ENCODE measurements around the gene ALOX15. TPM values are rescaled to one million over a fixed set of nuclear protein-coding genes. Genes with fewer than 3 reads are reported as not detected.
A peak's percentile ranks its signal among the peaks of the same experiment; 100 is the strongest.

The ALOX15 gene
- total and polyA plus RNA-seq, 9 of the 15 experiments (the other 6 are each of a cell fraction or from before 2014, with no cell fraction given) = not detected

- ChIA-PET POLR2A (interaction anchor here (0.6 to 1.8 kb wide), 3 partner anchors 9 to 24 kb away, joined by 3 to 4 read pairs (median 4); no protein-coding TSS in a partner anchor), CTCF (ENCODE audit: low intra/inter-chr PET ratio) (no interaction called here)
- WGBS (ENCODE audit: insufficient coverage, low coverage, missing lambda C conversion rate) = 5% methylated on average over 2 of the region's 2 CpGs
- Histone ChIP-seq H3K27me3 (ENCODE audit: control insufficient read depth in 2 of 2, insufficient read depth in 2 of 2, low read length in 2 of 2) (no peaks in the 10 kb centered on the region), H2AFZ (ENCODE audit: low read depth, low read length) (peak overlapping the region; percentile 65; the same call in 1 of the 2 replicates), H3K9me1 (ENCODE audit: control insufficient read depth, insufficient read depth, low read length) (no peaks in the 10 kb centered on the region), H3K79me2 (ENCODE audit: control insufficient read depth, insufficient read depth, low read length) (no peaks in the 10 kb centered on the region), H3K4me3 (no peak overlapping the region), H3K27ac (ENCODE audit: extremely low read depth, low read depth, low read length) (peak overlapping the region; percentile 54), H3K9me3 (replicated peaks; ENCODE audit: control insufficient read depth, insufficient read depth, low read depth, low read length) (no peaks in the 10 kb centered on the region), H3K36me3 (ENCODE audit: control insufficient read depth, insufficient read depth, low read length) (no peaks in the 10 kb centered on the region), H3K9ac (ENCODE audit: insufficient read depth in 1 of 2, low read depth in 2 of 2, low read length in 2 of 2) (peak overlapping the region; percentile 11 to 36; a peak in 2 of 4 replicates), H4K20me1 (replicated peaks; ENCODE audit: control insufficient read depth, insufficient read depth, low read length) (no peaks in the 10 kb centered on the region), H3K4me1 (replicated peaks in 1 of 2; ENCODE audit: control insufficient read depth in 2 of 2, insufficient read depth in 2 of 2, low read length in 2 of 2) (peaks cover 22 to 30% of the 10 kb centered on the region in 2 experiments; a peak in 4 of 5 replicates), H3K4me2 (ENCODE audit: insufficient read depth, low read length) (peak overlapping the region; percentile 21; the same call in 1 of the 2 replicates)
- no peak for FAIRE-seq
- no peak; the same call in 2 of the 3 replicates for ATAC-seq
- in situ Hi-C loops (cut with MboI) (no loop called here), intact Hi-C loops (cut with micrococcal nuclease) (no loop called here)
- BruUV-seq (replicated peaks) = no TSS peak
- DNase-seq (ENCODE audit: extremely low read depth in 1 of 4, low spot score in 3 of 4) = peak in 1 of 4 experiments; percentile 35
- TF ChIP-seq IRF2 (CRISPR knock-in tag; IDR thresholded peaks at IDR 0.05) (no peak), ARID3B (CRISPR knock-in tag; IDR thresholded peaks at IDR 0.05; ENCODE audit: borderline replicate concordance) (no peak), SMARCE1 (IDR thresholded peaks at IDR 0.05) (0 out of 2 replicates have a peak, but pooled peaks have one; percentile 32), EP300 (IDR thresholded peaks at IDR 0.05; ENCODE audit: low read length) (no peak), ADNP (tag; IDR thresholded peaks at IDR 0.05) (peak; percentile 54; the same call in 1 of the 2 replicates), KAT8 (IDR thresholded peaks at IDR 0.05; ENCODE audit: low read depth) (no peak), RBM34 (IDR thresholded peaks at IDR 0.05; ENCODE audit: borderline replicate concordance, insufficient read depth, low read length) (no peak), NCOA4 (IDR thresholded peaks at IDR 0.05; ENCODE audit: partially characterized antibody) (no peak), RFX7 (CRISPR knock-in tag; IDR thresholded peaks at IDR 0.05) (no peak), ARID2 (IDR thresholded peaks at IDR 0.05) (no peak), RNF2 (IDR thresholded peaks at IDR 0.05) (no peak), MXD1 (CRISPR knock-in tag; IDR thresholded peaks at IDR 0.05; ENCODE audit: borderline replicate concordance, poor library complexity, severe bottlenecking) (no peak), MECOM (CRISPR knock-in tag; IDR thresholded peaks at IDR 0.05) (no peak), ZNF277 (CRISPR knock-in tag; IDR thresholded peaks at IDR 0.05; ENCODE audit: borderline replicate concordance) (no peak), GABPA (tag; conservative IDR thresholded peaks at IDR 0.05; ENCODE audit: low read depth) (no peak), FIP1L1 (IDR thresholded peaks at IDR 0.05; ENCODE audit: low read depth, low read length, poor library complexity, severe bottlenecking) (no peak), E2F5 (CRISPR knock-in tag; IDR thresholded peaks at IDR 0.05) (no peak), TEAD4 (IDR thresholded peaks at IDR 0.05; ENCODE audit: low read length) (peak; percentile 34; the same call in 1 of the 2 replicates), TEAD4 (CRISPR knock-in tag; IDR thresholded peaks at IDR 0.05; ENCODE audit: borderline replicate concordance) (no peak)
Measured at GRCh38 chr17:4657678-4658077, 16.2 kb upstream of the ALOX15 start.

Measured in K562 (cell line).